Measurements from ENCODE around the gene HOXB3.

DNA sequence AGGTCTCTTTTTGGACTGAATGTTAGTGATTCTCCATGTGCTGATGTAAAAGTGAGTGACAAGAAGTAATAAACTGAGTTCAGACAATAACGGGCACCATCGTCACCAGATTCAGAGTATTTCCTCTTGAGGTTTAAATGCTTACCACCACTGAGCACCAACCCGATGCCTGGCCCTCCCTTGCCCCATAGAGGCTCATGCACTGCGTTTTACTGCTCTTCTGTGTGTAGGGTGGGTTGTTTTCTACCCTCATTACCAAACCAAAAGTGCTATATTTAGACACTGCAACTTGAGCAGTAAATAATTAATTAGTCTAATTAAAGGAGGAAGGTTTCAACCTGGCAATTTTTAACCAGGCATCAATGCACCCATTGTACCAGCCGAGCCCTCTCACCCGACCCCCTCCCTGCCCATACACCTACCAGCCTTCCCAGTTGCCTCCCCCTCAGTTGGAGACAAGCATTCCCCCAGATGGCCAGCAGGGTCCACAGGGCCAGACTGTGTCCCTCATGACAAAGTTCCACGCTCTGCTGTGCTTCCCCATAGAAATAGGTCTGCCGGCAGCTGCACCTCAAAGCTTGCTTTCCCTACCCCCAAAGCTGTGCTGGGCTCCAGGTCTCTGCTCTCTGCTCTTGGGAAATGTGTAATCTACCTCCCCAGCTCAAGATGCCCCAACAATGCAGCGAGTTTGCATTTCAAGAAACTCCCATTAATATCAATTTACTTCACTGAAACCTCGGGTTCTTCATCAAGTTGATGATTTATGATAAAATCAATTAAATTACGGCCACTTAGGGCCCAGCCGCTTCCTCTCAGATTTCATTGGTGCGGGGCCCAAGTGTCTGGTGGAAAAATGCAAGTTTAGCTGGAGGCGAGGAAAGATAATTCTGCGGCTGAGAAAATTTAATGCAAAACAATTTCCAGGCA is 27.9 kb downstream of the HOXB3 start:
- TF ChIP-seq, protein P1, sequence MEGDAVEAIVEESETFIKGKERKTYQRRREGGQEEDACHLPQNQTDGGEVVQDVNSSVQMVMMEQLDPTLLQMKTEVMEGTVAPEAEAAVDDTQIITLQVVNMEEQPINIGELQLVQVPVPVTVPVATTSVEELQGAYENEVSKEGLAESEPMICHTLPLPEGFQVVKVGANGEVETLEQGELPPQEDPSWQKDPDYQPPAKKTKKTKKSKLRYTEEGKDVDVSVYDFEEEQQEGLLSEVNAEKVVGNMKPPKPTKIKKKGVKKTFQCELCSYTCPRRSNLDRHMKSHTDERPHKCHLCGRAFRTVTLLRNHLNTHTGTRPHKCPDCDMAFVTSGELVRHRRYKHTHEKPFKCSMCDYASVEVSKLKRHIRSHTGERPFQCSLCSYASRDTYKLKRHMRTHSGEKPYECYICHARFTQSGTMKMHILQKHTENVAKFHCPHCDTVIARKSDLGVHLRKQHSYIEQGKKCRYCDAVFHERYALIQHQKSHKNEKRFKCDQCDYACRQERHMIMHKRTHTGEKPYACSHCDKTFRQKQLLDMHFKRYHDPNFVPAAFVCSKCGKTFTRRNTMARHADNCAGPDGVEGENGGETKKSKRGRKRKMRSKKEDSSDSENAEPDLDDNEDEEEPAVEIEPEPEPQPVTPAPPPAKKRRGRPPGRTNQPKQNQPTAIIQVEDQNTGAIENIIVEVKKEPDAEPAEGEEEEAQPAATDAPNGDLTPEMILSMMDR (conservative IDR thresholded peaks at IDR 0.05), result no peak; the same call in 1 of the 2 replicates
- no peak for TF ChIP-seq ZFX (IDR thresholded peaks at IDR 0.05)
